Activated CD4-positive, alpha-beta T cell treated with anti-CD3 and anti-CD28 coated beads for 36 hours (primary cell): ENCODE measurements around the gene IL17A. TPM values are rescaled to one million over a fixed set of nuclear protein-coding genes. Genes with fewer than 3 reads are reported as not detected.
A peak's percentile ranks its signal among the peaks of the same experiment; 100 is the strongest.
"Not testable (repeated sequence)": the region's sequence is repeated elsewhere in the genome, so short reads cannot be mapped to it uniquely, and the experiment has no call there.

Source experiments
- ATAC-seq: fragments of 200-7000 bp; cut with Tn5 transposase; one replicate; pipeline ENCODE4 v1.10.0; 2021; ENCODE audit warnings: mild to moderate bottlenecking, moderate library complexity
- CTCF ChIA-PET: fragments of 350-600 bp; sonication (Branson Sonifier 250); formaldehyde crosslinking; loops from one replicate; lab custom pipeline; 2021; ENCODE audit warnings: antibody characterized with exemption; lab: Charles Lee
- POLR2A ChIA-PET: fragments of 350-600 bp; sonication (Branson Sonifier 250); formaldehyde crosslinking; loops from one replicate; lab custom pipeline; 2021; ENCODE audit warnings: antibody characterized with exemption, inconsistent platforms; lab: Charles Lee
- DNase-seq: peaks from one replicate; pipeline ENCODE4 v3.0.0-alpha.2; 2020
- H3K27ac Mint-ChIP-seq: one replicate; pipeline ENCODE4 v1.8.0; 2021; ENCODE audit warnings: mixed read lengths
- H3K27me3 Mint-ChIP-seq: one replicate; pipeline ENCODE4 v1.8.0; 2021; ENCODE audit warnings: mixed read lengths
- H3K36me3 Mint-ChIP-seq: one replicate; pipeline ENCODE4 v1.8.0; 2021; ENCODE audit warnings: low read depth, mixed read lengths
- H3K4me1 Mint-ChIP-seq: one replicate; pipeline ENCODE4 v1.8.0; 2021; ENCODE audit warnings: mixed read lengths
- H3K4me3 Mint-ChIP-seq: one replicate; pipeline ENCODE4 v1.8.0; 2021; ENCODE audit warnings: mild to moderate bottlenecking, moderate library complexity, mixed read lengths
- H3K9me3 Mint-ChIP-seq: one replicate; pipeline ENCODE4 v1.8.0; 2021; ENCODE audit warnings: low read depth, mixed read lengths
- intact Hi-C, 2 experiments: fragments of 100-400 bp; cut with DNase I in 1 of 2; cut with micrococcal nuclease in 1 of 2; formaldehyde crosslinking; loops; one replicate each; pipeline versions ENCODE4 v1.14.2 to v1.15.1; 2022 to 2024; cut with DNase I, micrococcal nuclease
- total RNA-seq, 2 experiments: library from RNA; stranded (reverse); gene quantifications; one replicate each; pipeline ENCODE4 v1.2.3, GENCODE V29; 2021

Gene IL17A
- total RNA-seq, 2 experiments from 2014 or later, result 9.1 to 11.9 TPM

GRCh38 chr6:52190409-52190808 is 4.2 kb downstream of the IL17A start:
- no peak overlapping the region for H3K4me3 Mint-ChIP-seq
- ChIA-PET CTCF (no interaction called here), POLR2A (no interaction called here)
- H3K4me1 Mint-ChIP-seq, result peaks cover 9% of the 10 kb centered on the region
- peaks cover 30% of the 10 kb centered on the region for H3K27me3 Mint-ChIP-seq
- H3K9me3 Mint-ChIP-seq, result no peaks in the 10 kb centered on the region
- H3K27ac Mint-ChIP-seq, result no peak overlapping the region
- intact Hi-C loops, result no loop called here
- H3K36me3 Mint-ChIP-seq, result no peaks in the 10 kb centered on the region
- DNase-seq (peak; percentile 10), ATAC-seq (peak; percentile 39)

GRCh38 chr6:52191824-52192223 is 5.6 kb downstream of the IL17A start:
- intact Hi-C loops, result no loop called here
- H3K27me3 Mint-ChIP-seq, result peaks cover 22% of the 10 kb centered on the region
- POLR2A ChIA-PET, result no interaction called here

GRCh38 chr6:52195886-52196285 is 9.7 kb downstream of the IL17A start:
- peaks cover 10% of the 10 kb centered on the region for H3K36me3 Mint-ChIP-seq
- peaks cover 6% of the 10 kb centered on the region for H3K4me1 Mint-ChIP-seq
- peaks cover 18% of the 10 kb centered on the region for H3K9me3 Mint-ChIP-seq
- POLR2A ChIA-PET, result interaction anchor here (0.6 kb wide), 1 partner anchor 35 kb away, joined by 3 read pairs; no protein-coding TSS in a partner anchor
- no peak overlapping the region for H3K27ac Mint-ChIP-seq
- intact Hi-C loops, result no loop called here
- CTCF ChIA-PET, result no interaction called here
- ATAC-seq (no peak), DNase-seq (no peak)
- H3K4me3 Mint-ChIP-seq, result no peak overlapping the region
- H3K27me3 Mint-ChIP-seq, result peaks cover 18% of the 10 kb centered on the region

More at GRCh38 chr6:52191824-52192223, 5.6 kb downstream of the IL17A start:
- DNase-seq (no peak), ATAC-seq (no peak)
- H3K27ac Mint-ChIP-seq, result no peak overlapping the region
- no peak overlapping the region for H3K4me3 Mint-ChIP-seq
- peaks cover 5% of the 10 kb centered on the region for H3K4me1 Mint-ChIP-seq
- H3K36me3 Mint-ChIP-seq, result no peaks in the 10 kb centered on the region
- CTCF ChIA-PET, result interaction anchor here (0.6 kb wide), 1 partner anchor 128 kb away, joined by 3 read pairs; no protein-coding TSS in a partner anchor
- H3K9me3 Mint-ChIP-seq, result no peaks in the 10 kb centered on the region

- H3K27ac Mint-ChIP-seq, DNase-seq, H3K4me3 Mint-ChIP-seq, POLR2A ChIA-PET, ATAC-seq: not testable (repeated sequence)
- Mint-ChIP-seq H3K36me3 (peaks cover 17% of the 10 kb centered on the region), H3K4me1 (peaks cover 17% of the 10 kb centered on the region), H3K9me3 (peaks cover 29% of the 10 kb centered on the region), H3K27me3 (peaks cover 28% of the 10 kb centered on the region)
- CTCF ChIA-PET, result interaction anchor here (1.0 kb wide), 1 partner anchor 452 kb away, joined by 3 read pairs; no protein-coding TSS in a partner anchor
- intact Hi-C loops, result loop anchor here (2.0 kb wide), 2 partner anchors 37 to 39 kb away; no protein-coding TSS in a partner anchor
Observed at GRCh38 chr6:52200088-52200487, 13.9 kb downstream of the IL17A start.

GRCh38 chr6:52201046-52201445 is 14.9 kb downstream of the IL17A start:
- H3K36me3 Mint-ChIP-seq, result peaks cover 17% of the 10 kb centered on the region
- H3K27me3 Mint-ChIP-seq, result peaks cover 28% of the 10 kb centered on the region
- peaks cover 29% of the 10 kb centered on the region for H3K9me3 Mint-ChIP-seq
- peaks cover 17% of the 10 kb centered on the region for H3K4me1 Mint-ChIP-seq
- CTCF ChIA-PET, result interaction anchor here (0.7 to 2.2 kb wide), 2 partner anchors 63 to 833 kb away, joined by 3 to 5 read pairs; no protein-coding TSS in a partner anchor
- DNase-seq (no peak), ATAC-seq (peak; percentile 92)
- POLR2A ChIA-PET, result no interaction called here
- peak overlapping the region; percentile 67 for H3K27ac Mint-ChIP-seq
- intact Hi-C loops, result loop anchor here (1.0 to 2.0 kb wide), 3 partner anchors 26 to 40 kb away; no protein-coding TSS in a partner anchor
- H3K4me3 Mint-ChIP-seq, result no peak overlapping the region

- ATAC-seq (no peak), DNase-seq (no peak)
- Mint-ChIP-seq H3K9me3 (peaks cover 29% of the 10 kb centered on the region), H3K27me3 (peaks cover 28% of the 10 kb centered on the region), H3K4me3 (no peak overlapping the region), H3K36me3 (peaks cover 17% of the 10 kb centered on the region), H3K27ac (peak overlapping the region; percentile 67), H3K4me1 (peaks cover 17% of the 10 kb centered on the region)
- intact Hi-C loops, result loop anchor here (1.0 to 2.0 kb wide), 3 partner anchors 26 to 41 kb away; no protein-coding TSS in a partner anchor
- POLR2A ChIA-PET, result no interaction called here
- CTCF ChIA-PET, result interaction anchor here (0.7 to 2.2 kb wide), 3 partner anchors 41 to 833 kb away, joined by 3 to 5 read pairs (median 3); no protein-coding TSS in a partner anchor
Observed at GRCh38 chr6:52201493-52201892, 15.3 kb downstream of the IL17A start.

- H3K36me3 Mint-ChIP-seq, result no peaks in the 10 kb centered on the region
- CTCF ChIA-PET, result interaction anchor here (0.9 to 1.0 kb wide), 2 partner anchors 27 to 44 kb away, joined by 3 to 5 read pairs; no protein-coding TSS in a partner anchor
- peaks cover 11% of the 10 kb centered on the region for H3K4me1 Mint-ChIP-seq
- intact Hi-C loops, result no loop called here
- ATAC-seq (no peak), DNase-seq (no peak)
- H3K27me3 Mint-ChIP-seq, result peaks cover 14% of the 10 kb centered on the region
- POLR2A ChIA-PET, result interaction anchor here (0.5 kb wide), 1 partner anchor 50 kb away, joined by 3 read pairs; no protein-coding TSS in a partner anchor
- H3K27ac Mint-ChIP-seq, result no peak overlapping the region
- H3K9me3 Mint-ChIP-seq, result peaks cover 1% of the 10 kb centered on the region
- no peak overlapping the region for H3K4me3 Mint-ChIP-seq
Observed at GRCh38 chr6:52207066-52207465, 20.9 kb downstream of the IL17A start.

GRCh38 chr6:52208612-52209011 is 22.4 kb downstream of the IL17A start:
- peaks cover 1% of the 10 kb centered on the region for H3K9me3 Mint-ChIP-seq
- DNase-seq (no peak), ATAC-seq (no peak)
- peaks cover 11% of the 10 kb centered on the region for H3K27me3 Mint-ChIP-seq
- ChIA-PET CTCF (interaction anchor here (0.6 to 1.1 kb wide), 2 partner anchors 10 to 46 kb away, joined by 3 to 5 read pairs; no protein-coding TSS in a partner anchor), POLR2A (no interaction called here)
- H3K4me1 Mint-ChIP-seq, result peaks cover 22% of the 10 kb centered on the region
- H3K4me3 Mint-ChIP-seq, result no peak overlapping the region
- H3K27ac Mint-ChIP-seq, result no peak overlapping the region
- intact Hi-C loops, result no loop called here
- H3K36me3 Mint-ChIP-seq, result no peaks in the 10 kb centered on the region

GRCh38 chr6:52209770-52210169 is 23.6 kb downstream of the IL17A start:
- H3K4me3 Mint-ChIP-seq, result no peak overlapping the region
- intact Hi-C loops, result loop anchor here in 1 of 2 experiments (2.0 kb wide), 1 partner anchor 25 kb away; no protein-coding TSS in a partner anchor
- ATAC-seq (peak; percentile 61), DNase-seq (no peak)
- peaks cover 10% of the 10 kb centered on the region for H3K27me3 Mint-ChIP-seq
- peak overlapping the region; percentile 44 for H3K27ac Mint-ChIP-seq
- POLR2A ChIA-PET, result interaction anchor here (0.6 kb wide), 1 partner anchor 11 kb away, joined by 4 read pairs; no protein-coding TSS in a partner anchor
- peaks cover under 1% of the 10 kb centered on the region for H3K9me3 Mint-ChIP-seq
- H3K4me1 Mint-ChIP-seq, result peaks cover 22% of the 10 kb centered on the region
- CTCF ChIA-PET, result interaction anchor here (0.6 to 2.3 kb wide), 5 partner anchors 10 to 207 kb away, joined by 3 to 11 read pairs (median 3); no protein-coding TSS in a partner anchor
- no peaks in the 10 kb centered on the region for H3K36me3 Mint-ChIP-seq

GRCh38 chr6:52210227-52210626 is 24.1 kb downstream of the IL17A start:
- Mint-ChIP-seq H3K4me3 (no peak overlapping the region), H3K27ac (peak overlapping the region; percentile 44), H3K9me3 (no peaks in the 10 kb centered on the region), H3K27me3 (peaks cover 10% of the 10 kb centered on the region), H3K4me1 (peaks cover 22% of the 10 kb centered on the region), H3K36me3 (no peaks in the 10 kb centered on the region)
- ATAC-seq, result peak; percentile 14
- ChIA-PET POLR2A (interaction anchor here (0.6 kb wide), 1 partner anchor 11 kb away, joined by 4 read pairs; no protein-coding TSS in a partner anchor), CTCF (interaction anchor here (0.6 to 2.3 kb wide), 6 partner anchors 9 to 207 kb away, joined by 3 to 11 read pairs (median 3); no protein-coding TSS in a partner anchor)
- no peak for DNase-seq
- intact Hi-C loops, result loop anchor here in 1 of 2 experiments (2.0 kb wide), 1 partner anchor 25 kb away; no protein-coding TSS in a partner anchor

GRCh38 chr6:52213127-52213526 is 27.0 kb downstream of the IL17A start:
- CTCF ChIA-PET, result interaction anchor here (0.5 to 2.3 kb wide), 12 partner anchors 10 to 115 kb away, joined by 3 to 8 read pairs (median 4); no protein-coding TSS in a partner anchor
- Mint-ChIP-seq H3K27ac (no peak overlapping the region), H3K36me3 (no peaks in the 10 kb centered on the region), H3K27me3 (peaks cover 10% of the 10 kb centered on the region), H3K4me1 (peaks cover 22% of the 10 kb centered on the region), H3K4me3 (no peak overlapping the region), H3K9me3 (no peaks in the 10 kb centered on the region)
- POLR2A ChIA-PET, result interaction anchor here (0.7 kb wide), 1 partner anchor 164 kb away, joined by 3 read pairs; no protein-coding TSS in a partner anchor
- ATAC-seq, result peak; percentile 79
- peak; percentile 66 for DNase-seq
- intact Hi-C loops, result loop anchor here (1.0 to 2.0 kb wide), 4 partner anchors 14 to 50 kb away; no protein-coding TSS in a partner anchor
